B cell (primary cell): ENCODE measurements around the gene KIF26B. TPM values are rescaled to one million over a fixed set of nuclear protein-coding genes. Genes with fewer than 3 reads are reported as not detected.
"Not testable (repeated sequence)": the region's sequence is repeated elsewhere in the genome, so short reads cannot be mapped to it uniquely, and the experiment has no call there.

ENCODE experiments used
- ATAC-seq: fragments of 200-7000 bp; cut with Tn5 transposase; one replicate; pipeline ENCODE4 v1.10.0; 2021; ENCODE audit warnings: low read depth, mild to moderate bottlenecking, moderate number of reproducible peaks, moderate library complexity
- CTCF ChIA-PET: fragments of 350-600 bp; sonication (Branson Sonifier 250); formaldehyde crosslinking; loops from one replicate; lab custom pipeline; 2021; ENCODE audit warnings: antibody characterized with exemption, inconsistent platforms; lab: Charles Lee
- POLR2A ChIA-PET: fragments of 350-600 bp; sonication (Branson Sonifier 250); formaldehyde crosslinking; loops from one replicate; lab custom pipeline; 2021; ENCODE audit warnings: antibody characterized with exemption; lab: Charles Lee
- DNase-seq: peaks from one replicate; pipeline ENCODE4 v3.0.0; 2013
- H2AFZ ChIP-seq: 2 replicates; pipeline ENCODE4 v1.6.1; 2012; ENCODE audit warnings: mild to moderate bottlenecking, low read depth, low read length; ENCODE audit not compliant: insufficient read depth, poor library complexity, severe bottlenecking
- H3K27ac ChIP-seq, 2 donors: 1 replicate in 1 of 2; 2 replicates in 1 of 2; pipeline ENCODE4 v1.5.1; 2012 to 2013; ENCODE audit warnings: low read length in 2 of 2, mild to moderate bottlenecking in 2 of 2, moderate library complexity in 1 of 2
- H3K27me3 ChIP-seq, 4 experiments: fragments of 200-600 bp in 1 of 4; sonication (generic) in 1 of 4; replicated peaks in 1 of 4; 1 replicate in 2 of 4; 2 replicates in 2 of 4; pipeline versions ENCODE4 v1.6.1 to v1.7.0; 2013 to 2016; ENCODE audit warnings: low read length in 3 of 4, mild to moderate bottlenecking in 2 of 4, mixed read lengths in 1 of 4, moderate library complexity in 1 of 4; ENCODE audit not compliant: insufficient read depth in 4 of 4, control insufficient read depth in 3 of 4; ENCODE audit errors: control extremely low read depth in 1 of 4
- H3K36me3 ChIP-seq, 2 experiments: replicated peaks in 1 of 2; 1 replicate in 1 of 2; 2 replicates in 1 of 2; pipeline versions ENCODE4 v1.6.1 to v1.7.1; 2013; ENCODE audit warnings: low read length in 1 of 2; ENCODE audit not compliant: insufficient read depth in 2 of 2, control insufficient read depth in 1 of 2; ENCODE audit errors: control extremely low read depth in 1 of 2, extremely low read depth in 1 of 2
- H3K4me1 ChIP-seq, 2 donors: fragments of 200-600 bp in 1 of 2; sonication (generic) in 1 of 2; 1 replicate in 1 of 2; 2 replicates in 1 of 2; pipeline versions ENCODE4 v1.5.1 to v1.6.1; 2013 to 2017; ENCODE audit warnings: low read length in 2 of 2; ENCODE audit not compliant: control insufficient read depth in 2 of 2, insufficient read depth in 2 of 2
- H3K4me2 ChIP-seq: replicated peaks from 2 replicates; pipeline ENCODE3; 2012; ENCODE audit warnings: mild to moderate bottlenecking, low read depth, low read length; ENCODE audit not compliant: poor library complexity, severe bottlenecking
- H3K4me3 ChIP-seq, 5 experiments: fragments of 200-600 bp in 1 of 5; sonication (generic) in 1 of 5; 1 replicate in 3 of 5; 2 replicates in 2 of 5; pipeline versions ENCODE4 v1.5.1 to v1.7.0; 2011 to 2016; ENCODE audit warnings: low read length in 4 of 5, mild to moderate bottlenecking in 4 of 5, low read depth in 2 of 5, control low read depth in 1 of 5, moderate library complexity in 1 of 5; ENCODE audit not compliant: insufficient read depth in 1 of 5; ENCODE audit errors: control extremely low read depth in 1 of 5, extremely low read depth in 1 of 5
- H3K79me2 ChIP-seq: fragments of 200-600 bp; sonication (generic); one replicate; pipeline ENCODE4 v1.6.0; 2016; ENCODE audit warnings: low read length; ENCODE audit not compliant: control insufficient read depth, insufficient read depth
- H3K9ac ChIP-seq: fragments of 200-600 bp; sonication (generic); 2 replicates; pipeline ENCODE4 v1.6.1; 2017; ENCODE audit warnings: mild to moderate bottlenecking, low read length, moderate library complexity
- H3K9me3 ChIP-seq, 3 donors: one replicate each; pipeline versions ENCODE4 v1.6.1 to v1.7.1; 2013; ENCODE audit warnings: low read length in 2 of 3; ENCODE audit not compliant: control insufficient read depth in 2 of 3, insufficient read depth in 1 of 3; ENCODE audit errors: control extremely low read depth in 1 of 3
- H4K20me1 ChIP-seq: 2 replicates; pipeline ENCODE4 v1.6.0; 2012; ENCODE audit warnings: mild to moderate bottlenecking, low read length; ENCODE audit not compliant: insufficient read depth, control insufficient read depth, poor library complexity, severe bottlenecking
- H3K27ac Mint-ChIP-seq: one replicate; pipeline ENCODE4 v1.8.0; 2021; ENCODE audit warnings: mixed read lengths
- H3K27me3 Mint-ChIP-seq: one replicate; pipeline ENCODE4 v1.8.0; 2021; ENCODE audit warnings: mixed read lengths
- H3K4me1 Mint-ChIP-seq: one replicate; pipeline ENCODE4 v1.8.0; 2021; ENCODE audit warnings: mixed read lengths
- H3K4me3 Mint-ChIP-seq: one replicate; pipeline ENCODE4 v1.8.0; 2021; ENCODE audit warnings: mixed read lengths
- H3K9me3 Mint-ChIP-seq: one replicate; pipeline ENCODE4 v1.8.0; 2022; ENCODE audit warnings: mixed read lengths; ENCODE audit not compliant: insufficient read depth
- EZH2 ChIP-seq: IDR thresholded peaks from 2 replicates; pipeline ENCODE4 v1.6.1; 2012; ENCODE audit warnings: borderline replicate concordance, low read depth, mild to moderate bottlenecking, moderate library complexity, low read length; ENCODE audit not compliant: insufficient read depth, poor library complexity, severe bottlenecking
- WGBS: methylation state at CpG from one replicate; pipeline ENCODE4 v1.1.5; 2013; ENCODE audit warnings: missing lambda C conversion rate; ENCODE audit not compliant: insufficient coverage; 5-methylcytosine and 5-hydroxymethylcytosine counted together
- intact Hi-C: fragments of 100-400 bp; cut with micrococcal nuclease; formaldehyde crosslinking; loops from one replicate; pipeline ENCODE4 v1.10.0; 2022
- polyA plus RNA-seq: library from polyadenylated mRNA; depleted of rRNA; stranded (reverse); fragments of >200 nt; gene quantifications from 2 replicates; pipeline ENCODE4 v1.2.3, GENCODE V29; 2012
- total RNA-seq, 2 donors: library from RNA; stranded (reverse); fragments of 120-200 nt in 1 of 2; gene quantifications; 1 replicate in 1 of 2; 2 replicates in 1 of 2; pipeline versions ENCODE4 v1.2.3 to v1.2.4, GENCODE V29; 2013 to 2022
- TF ChIP-seq, protein P1 (sequence below): fragments of 200-600 bp; IDR thresholded peaks from one replicate; pipeline ENCODE4 v1.8.0; 2022; ENCODE audit warnings: antibody characterized with exemption, mild to moderate bottlenecking

The KIF26B gene
- total and polyA plus RNA-seq, 2 donors (not counting 1 experiment from before 2014, with no cell fraction given) = 0.62 TPM; not detected in 1

DNA sequence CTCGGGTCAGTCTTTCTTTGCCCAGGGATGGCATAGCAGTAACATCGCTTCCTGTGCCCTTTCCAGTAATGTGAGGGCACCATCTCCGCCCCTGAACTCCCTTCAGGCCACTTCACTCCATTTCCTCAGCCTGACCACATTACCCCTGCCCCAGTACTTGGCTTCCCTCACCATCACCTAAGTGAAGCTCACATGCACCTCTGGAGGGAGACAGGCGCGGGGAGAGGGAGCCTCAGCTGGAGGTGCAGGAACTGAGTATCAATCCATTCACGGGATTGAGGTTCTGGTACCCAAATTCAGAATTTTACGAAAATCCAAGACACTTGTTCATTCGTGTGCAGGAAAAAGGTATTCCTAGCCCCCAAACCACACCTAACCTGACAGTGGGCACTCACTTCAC lies 540.4 kb downstream of the KIF26B start:
- Mint-ChIP-seq H3K27ac (no peak overlapping the region), H3K27me3 (no peaks in the 10 kb centered on the region), H3K9me3 (no peaks in the 10 kb centered on the region), H3K4me3 (no peak overlapping the region), H3K4me1 (peaks cover 18% of the 10 kb centered on the region)
- ChIA-PET POLR2A (no interaction called here), CTCF (no interaction called here)
- Histone ChIP-seq H2AFZ (no peak overlapping the region), H3K9ac (no peak overlapping the region), H3K4me3 (no peak overlapping the region), H4K20me1 (no peaks in the 10 kb centered on the region), H3K4me2 (no peak overlapping the region), H3K27me3 (no peaks in the 10 kb centered on the region), H3K4me1 (peaks cover 11 to 18% of the 10 kb centered on the region in 2 donors), H3K36me3 (no peaks in the 10 kb centered on the region), H3K79me2 (no peaks in the 10 kb centered on the region), H3K9me3 (peaks cover 0 to under 1% (median 0%) of the 10 kb centered on the region in 3 donors), H3K27ac (no peak overlapping the region)
- intact Hi-C loops = no loop called here
- TF ChIP-seq, protein P1, sequence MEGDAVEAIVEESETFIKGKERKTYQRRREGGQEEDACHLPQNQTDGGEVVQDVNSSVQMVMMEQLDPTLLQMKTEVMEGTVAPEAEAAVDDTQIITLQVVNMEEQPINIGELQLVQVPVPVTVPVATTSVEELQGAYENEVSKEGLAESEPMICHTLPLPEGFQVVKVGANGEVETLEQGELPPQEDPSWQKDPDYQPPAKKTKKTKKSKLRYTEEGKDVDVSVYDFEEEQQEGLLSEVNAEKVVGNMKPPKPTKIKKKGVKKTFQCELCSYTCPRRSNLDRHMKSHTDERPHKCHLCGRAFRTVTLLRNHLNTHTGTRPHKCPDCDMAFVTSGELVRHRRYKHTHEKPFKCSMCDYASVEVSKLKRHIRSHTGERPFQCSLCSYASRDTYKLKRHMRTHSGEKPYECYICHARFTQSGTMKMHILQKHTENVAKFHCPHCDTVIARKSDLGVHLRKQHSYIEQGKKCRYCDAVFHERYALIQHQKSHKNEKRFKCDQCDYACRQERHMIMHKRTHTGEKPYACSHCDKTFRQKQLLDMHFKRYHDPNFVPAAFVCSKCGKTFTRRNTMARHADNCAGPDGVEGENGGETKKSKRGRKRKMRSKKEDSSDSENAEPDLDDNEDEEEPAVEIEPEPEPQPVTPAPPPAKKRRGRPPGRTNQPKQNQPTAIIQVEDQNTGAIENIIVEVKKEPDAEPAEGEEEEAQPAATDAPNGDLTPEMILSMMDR = no peak
- TF ChIP-seq EZH2 = no peak
- 90% methylated on average over 8 of the region's 8 CpGs for whole genome bisulfite sequencing
- DNase-seq (no peak), ATAC-seq (no peak)

DNA sequence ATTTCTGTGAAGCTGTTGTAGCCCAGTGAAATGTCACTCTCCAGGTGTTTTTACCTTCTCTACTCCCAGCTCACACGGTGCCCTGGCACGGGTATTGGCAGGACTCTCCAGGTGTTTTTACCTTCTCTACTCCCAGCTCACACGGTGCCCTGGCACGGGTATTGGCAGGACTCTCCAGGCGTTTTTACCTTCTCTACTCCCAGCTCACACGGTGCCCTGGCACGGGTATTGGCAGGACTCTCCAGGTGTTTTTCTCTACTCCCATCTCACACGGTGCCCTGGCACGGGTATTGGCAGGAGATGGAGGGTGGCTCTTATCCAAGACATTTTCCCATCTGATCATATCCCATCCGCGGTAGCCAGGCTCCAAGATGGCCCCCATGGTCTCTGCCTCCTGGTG lies 540.9 kb downstream of the KIF26B start:
- H4K20me1 ChIP-seq, ATAC-seq, H3K9me3 Mint-ChIP-seq, H2AFZ ChIP-seq, H3K27ac ChIP-seq, POLR2A ChIA-PET, CTCF ChIA-PET, H3K27me3 Mint-ChIP-seq, H3K4me2 ChIP-seq, H3K36me3 ChIP-seq, intact Hi-C loops, H3K9me3 ChIP-seq, H3K4me3 Mint-ChIP-seq, H3K27me3 ChIP-seq, DNase-seq, H3K27ac Mint-ChIP-seq, H3K4me3 ChIP-seq, H3K9ac ChIP-seq, H3K79me2 ChIP-seq: not testable (repeated sequence)
- peaks cover 18% of the 10 kb centered on the region for H3K4me1 Mint-ChIP-seq
- WGBS = 100% methylated on average over 4 of the region's 11 CpGs
- peaks cover 11 to 18% of the 10 kb centered on the region in 2 donors for H3K4me1 ChIP-seq
